T-cell (primary cell): ENCODE results near the gene STK32C. TPM values are rescaled to one million over a fixed set of nuclear protein-coding genes. Genes with fewer than 3 reads are reported as not detected.

Experiments
- ATAC-seq, 4 experiments: fragments of 200-7000 bp in 3 of 4; fragments of 150-1000 bp in 1 of 4; cut with Tn5 transposase; replicated peaks in 1 of 4; 1 replicate in 3 of 4; 2 replicates in 1 of 4; pipeline ENCODE4 v1.10.0; 2021; ENCODE audit warnings: moderate library complexity in 3 of 4, mild to moderate bottlenecking in 2 of 4, moderate number of reproducible peaks in 1 of 4
- CTCF ChIA-PET, 2 donors: fragments of 300-600 bp; sonication (Branson Sonifier 250); formaldehyde crosslinking; loops; one replicate each; lab custom pipeline; 2022; ENCODE audit warnings: antibody characterized with exemption in 2 of 2; lab: Charles Lee
- POLR2A ChIA-PET, 2 donors: fragments of 300-600 bp; sonication (Branson Sonifier 250); formaldehyde crosslinking; loops; one replicate each; lab custom pipeline; 2022; ENCODE audit warnings: antibody characterized with exemption in 2 of 2; lab: Charles Lee
- DNase-seq, 35 experiments: peaks; one replicate each; pipeline versions ENCODE4 v3.0.0 to v3.0.0-alpha.2; 2013 to 2023
- H3K27ac ChIP-seq: one replicate; pipeline ENCODE4 v1.5.1; 2013; ENCODE audit warnings: low read length
- H3K27me3 ChIP-seq, 2 experiments: replicated peaks in 1 of 2; 1 replicate in 1 of 2; 2 replicates in 1 of 2; pipeline versions ENCODE4 v1.6.1 to v1.7.0; 2013; ENCODE audit warnings: low read length in 1 of 2, mixed read lengths in 1 of 2; ENCODE audit not compliant: control insufficient read depth in 2 of 2, insufficient read depth in 2 of 2; ENCODE audit errors: extremely low read depth in 1 of 2
- H3K36me3 ChIP-seq, 2 donors: 1 replicate in 1 of 2; 2 replicates in 1 of 2; pipeline versions ENCODE4 v1.6.1 to v1.7.0; 2013; ENCODE audit warnings: low read length in 1 of 2; ENCODE audit not compliant: control insufficient read depth in 2 of 2, insufficient read depth in 1 of 2; ENCODE audit errors: extremely low read depth in 1 of 2
- H3K4me1 ChIP-seq, 2 experiments: 1 replicate in 1 of 2; 2 replicates in 1 of 2; pipeline versions ENCODE4 v1.6.1 to v1.7.0; 2013; ENCODE audit warnings: low read length in 2 of 2, mixed read lengths in 1 of 2; ENCODE audit not compliant: insufficient read depth in 2 of 2, control insufficient read depth in 1 of 2; ENCODE audit errors: extremely low read depth in 1 of 2
- H3K4me3 ChIP-seq, 2 donors: 1 replicate in 1 of 2; 2 replicates in 1 of 2; pipeline versions ENCODE4 v1.5.1 to v1.7.0; 2013; ENCODE audit warnings: mild to moderate bottlenecking in 2 of 2, low read length in 1 of 2, moderate library complexity in 1 of 2; ENCODE audit not compliant: control insufficient read depth in 1 of 2; ENCODE audit errors: extremely low read depth in 1 of 2
- H3K9me3 ChIP-seq: 2 replicates; pipeline ENCODE4 v1.7.0; 2013
- H3K27ac Mint-ChIP-seq, 2 donors: one replicate each; pipeline ENCODE4 v1.8.0; 2020 to 2021; ENCODE audit warnings: mild to moderate bottlenecking in 2 of 2, mixed read lengths in 2 of 2
- H3K27me3 Mint-ChIP-seq, 2 donors: one replicate each; pipeline ENCODE4 v1.8.0; 2021 to 2022; ENCODE audit warnings: mixed read lengths in 2 of 2
- H3K36me3 Mint-ChIP-seq: one replicate; pipeline ENCODE4 v1.8.0; 2021; ENCODE audit warnings: mixed read lengths
- H3K4me1 Mint-ChIP-seq, 3 donors: one replicate each; pipeline ENCODE4 v1.8.0; 2020 to 2022; ENCODE audit warnings: mixed read lengths in 3 of 3, mild to moderate bottlenecking in 1 of 3
- H3K4me3 Mint-ChIP-seq, 3 donors: one replicate each; pipeline ENCODE4 v1.8.0; 2020 to 2022; ENCODE audit warnings: mild to moderate bottlenecking in 3 of 3, mixed read lengths in 3 of 3, moderate library complexity in 3 of 3
- H3K9me3 Mint-ChIP-seq, 3 donors: one replicate each; pipeline ENCODE4 v1.8.0; 2020 to 2022; ENCODE audit warnings: mixed read lengths in 3 of 3
- WGBS: methylation state at CpG from one replicate; pipeline ENCODE4 v1.1.5; 2013; ENCODE audit warnings: missing lambda C conversion rate; ENCODE audit not compliant: insufficient coverage; 5-methylcytosine and 5-hydroxymethylcytosine counted together
- total RNA-seq, 35 experiments: library from RNA in 6 of 35; stranded (reverse) in 6 of 35; fragments of 120-200 nt in 1 of 35; gene quantifications; one replicate each; pipeline versions ENCODE4 v1.2.1 to v1.2.4 and lab custom pipeline; 2013 to 2026

Gene STK32C
- total RNA-seq, 5 donors from 2014 or later (not counting 1 experiment from before 2014, with no cell fraction given): 5.8 to 16.4 (median 12.2) TPM

GRCh38 chr10:132347931-132348267 is 40.1 kb upstream of the STK32C start:
- ChIA-PET POLR2A (interaction anchor here (0.6 kb wide), 2 partner anchors 10 to 28 kb away, joined by 6 to 10 read pairs; no protein-coding TSS in a partner anchor), CTCF (no interaction called here)
- Histone ChIP-seq H3K27ac (no peak overlapping the region), H3K4me3 (no peak overlapping the region), H3K9me3 (no peaks in the 10 kb centered on the region), H3K4me1 (peaks cover 0 to 2% of the 10 kb centered on the region in 2 experiments), H3K27me3 (no peaks in the 10 kb centered on the region), H3K36me3 (peaks cover 0 to 4% of the 10 kb centered on the region in 2 donors)
- Mint-ChIP-seq H3K27me3 (no peaks in the 10 kb centered on the region), H3K27ac (no peak overlapping the region), H3K4me3 (no peak overlapping the region), H3K9me3 (no peaks in the 10 kb centered on the region), H3K4me1 (peaks cover 0 to 3% (median 2%) of the 10 kb centered on the region in 3 donors), H3K36me3 (peaks cover 23% of the 10 kb centered on the region)
- ATAC-seq: no peak
- no peak for DNase-seq
- 97% methylated on average over 10 of the region's 13 CpGs for WGBS

DNA sequence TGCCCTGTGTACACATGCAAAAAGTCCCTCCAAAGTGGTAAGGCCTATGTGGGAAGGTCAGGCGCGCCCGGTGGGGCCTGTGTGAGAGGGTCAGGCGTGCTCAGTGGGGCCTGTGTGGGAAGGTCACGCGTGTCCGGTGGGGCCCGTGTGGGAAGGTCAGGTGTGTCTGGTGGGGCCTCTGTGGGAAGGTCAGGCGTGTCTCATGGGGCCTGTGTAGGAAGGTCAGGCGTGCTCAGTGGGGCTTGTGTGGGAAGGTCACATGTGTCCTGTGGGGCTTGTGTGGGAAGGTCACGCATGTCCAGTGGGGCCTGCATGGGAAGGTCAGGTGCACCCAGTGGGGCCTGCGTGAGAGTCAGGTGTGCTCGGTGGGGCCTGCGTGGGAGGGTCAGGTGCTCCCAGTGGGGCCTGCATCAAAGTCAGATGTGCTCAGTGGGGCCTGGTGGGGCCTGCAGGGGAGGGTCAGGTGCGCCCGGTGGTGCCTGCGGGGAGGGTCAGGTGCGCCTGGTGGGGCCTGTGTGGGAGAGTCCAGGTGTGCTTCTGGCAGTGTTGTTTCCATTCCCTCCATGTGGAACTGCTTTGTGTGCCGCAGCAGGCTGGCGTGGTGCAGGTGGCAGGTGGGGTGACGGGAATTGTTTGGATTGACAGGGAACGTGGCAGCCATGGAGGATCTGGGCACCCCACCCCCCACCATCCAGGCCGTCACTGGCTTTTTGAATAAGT is 39.6 kb upstream of the STK32C start:
- no peak overlapping the region for H3K4me3 ChIP-seq
- no peak for ATAC-seq
- no peak overlapping the region for H3K27ac ChIP-seq
- H3K4me1 ChIP-seq: no peaks in the 10 kb centered on the region
- Mint-ChIP-seq H3K4me1 (no peaks in the 10 kb centered on the region), H3K27ac (no peak overlapping the region), H3K27me3 (no peaks in the 10 kb centered on the region), H3K36me3 (peaks cover 26% of the 10 kb centered on the region), H3K4me3 (no peak overlapping the region), H3K9me3 (peaks cover 0 to 3% (median 2%) of the 10 kb centered on the region in 3 donors)
- whole genome bisulfite sequencing: 91% methylated on average over 18 of the region's 23 CpGs
- DNase-seq: no peak
- POLR2A ChIA-PET: no interaction called here
- peaks cover 0 to 4% of the 10 kb centered on the region in 2 donors for H3K36me3 ChIP-seq
- no peaks in the 10 kb centered on the region for H3K9me3 ChIP-seq
- CTCF ChIA-PET: no interaction called here
- no peaks in the 10 kb centered on the region for H3K27me3 ChIP-seq

- H3K27ac ChIP-seq: no peak overlapping the region
- no peaks in the 10 kb centered on the region for H3K27me3 Mint-ChIP-seq
- 91% methylated on average over 8 of the region's 9 CpGs for WGBS
- DNase-seq (no peak), ATAC-seq (no peak)
- ChIA-PET POLR2A (no interaction called here), CTCF (no interaction called here)
- H3K4me1 Mint-ChIP-seq: no peaks in the 10 kb centered on the region
- no peaks in the 10 kb centered on the region for H3K9me3 ChIP-seq
- peaks cover 0 to 4% of the 10 kb centered on the region in 2 donors for H3K36me3 ChIP-seq
- H3K4me3 Mint-ChIP-seq: no peak overlapping the region
- H3K9me3 Mint-ChIP-seq: peaks cover 0 to 4% (median 3%) of the 10 kb centered on the region in 3 donors
- H3K4me3 ChIP-seq: no peak overlapping the region
- H3K36me3 Mint-ChIP-seq: peaks cover 29% of the 10 kb centered on the region
- no peaks in the 10 kb centered on the region for H3K4me1 ChIP-seq
- H3K27me3 ChIP-seq: no peaks in the 10 kb centered on the region
- no peak overlapping the region for H3K27ac Mint-ChIP-seq
These were observed 39.1 kb upstream of the STK32C start for GRCh38 chr10:132346806-132347205.

DNA sequence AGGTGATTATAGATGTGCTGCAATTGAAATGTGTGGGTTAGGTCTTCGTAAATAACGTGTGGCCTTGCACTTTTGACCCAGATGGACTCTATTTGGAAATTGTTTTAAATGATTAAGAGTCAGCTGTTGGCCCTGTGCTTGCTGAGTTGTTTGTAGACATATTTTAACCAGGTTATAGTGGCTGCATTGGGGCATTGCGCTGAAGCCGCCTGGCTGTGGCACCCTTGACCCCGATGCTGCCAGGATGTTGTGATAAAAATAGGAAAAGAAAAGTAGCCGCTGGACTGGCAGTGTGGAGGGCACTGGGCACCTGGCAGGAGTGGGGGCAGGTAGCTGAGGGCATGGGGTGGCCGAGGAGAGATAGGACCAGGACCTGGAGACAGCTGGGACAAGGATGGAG is 37.6 kb upstream of the STK32C start:
- DNase-seq: no peak
- 87% methylated on average over 7 of the region's 7 CpGs for WGBS
- ChIA-PET CTCF (no interaction called here), POLR2A (no interaction called here)
- Histone ChIP-seq H3K27me3 (no peaks in the 10 kb centered on the region), H3K4me1 (no peaks in the 10 kb centered on the region), H3K27ac (no peak overlapping the region), H3K9me3 (no peaks in the 10 kb centered on the region), H3K4me3 (no peak overlapping the region), H3K36me3 (peaks cover 0 to 4% of the 10 kb centered on the region in 2 donors)
- no peak overlapping the region for H3K27ac Mint-ChIP-seq
- no peaks in the 10 kb centered on the region for H3K27me3 Mint-ChIP-seq
- peaks cover 35% of the 10 kb centered on the region for H3K36me3 Mint-ChIP-seq
- H3K4me1 Mint-ChIP-seq: no peaks in the 10 kb centered on the region
- peaks cover 0 to 4% (median 3%) of the 10 kb centered on the region in 3 donors for H3K9me3 Mint-ChIP-seq
- ATAC-seq: no peak
- no peak overlapping the region for H3K4me3 Mint-ChIP-seq

GRCh38 chr10:132344386-132344785 is 36.6 kb upstream of the STK32C start:
- no peak overlapping the region for H3K4me3 ChIP-seq
- no peak for ATAC-seq
- H3K36me3 ChIP-seq: peaks cover 0 to 4% of the 10 kb centered on the region in 2 donors
- H3K27ac Mint-ChIP-seq: no peak overlapping the region
- H3K4me1 Mint-ChIP-seq: no peaks in the 10 kb centered on the region
- no CpG with 5 or more reads among the region's 6 CpGs for WGBS
- CTCF ChIA-PET: no interaction called here
- H3K4me1 ChIP-seq: no peaks in the 10 kb centered on the region
- POLR2A ChIA-PET: no interaction called here
- peaks cover 0 to 4% (median 3%) of the 10 kb centered on the region in 3 donors for H3K9me3 Mint-ChIP-seq
- no peaks in the 10 kb centered on the region for H3K9me3 ChIP-seq
- no peak for DNase-seq
- H3K27me3 Mint-ChIP-seq: no peaks in the 10 kb centered on the region
- no peak overlapping the region for H3K27ac ChIP-seq
- H3K4me3 Mint-ChIP-seq: no peak overlapping the region
- H3K36me3 Mint-ChIP-seq: peaks cover 39% of the 10 kb centered on the region
- H3K27me3 ChIP-seq: no peaks in the 10 kb centered on the region

DNA sequence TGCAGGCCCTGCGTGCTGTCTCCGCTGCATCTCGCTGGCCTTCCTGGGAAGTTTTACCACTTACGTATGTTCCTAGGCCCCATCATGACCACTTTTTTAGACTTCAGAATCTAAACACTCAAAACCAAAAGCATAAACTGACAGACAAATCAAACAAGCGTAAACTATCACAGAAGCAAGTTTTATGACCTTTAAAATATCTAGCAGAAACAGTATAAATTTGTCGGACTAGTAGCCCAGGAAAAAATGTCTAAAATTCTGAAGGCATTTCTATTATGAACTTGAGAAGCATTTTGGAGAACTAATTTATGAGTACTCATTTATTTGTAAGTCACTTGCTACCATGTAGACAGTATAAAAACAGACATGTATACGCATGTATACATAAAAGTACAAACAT is 34.8 kb upstream of the STK32C start:
- peaks cover 0 to 4% (median 3%) of the 10 kb centered on the region in 3 donors for H3K9me3 Mint-ChIP-seq
- H3K4me1 Mint-ChIP-seq: peaks cover 1 to 2% (median 2%) of the 10 kb centered on the region in 3 donors
- no peaks in the 10 kb centered on the region for H3K36me3 ChIP-seq
- H3K36me3 Mint-ChIP-seq: peaks cover 39% of the 10 kb centered on the region
- H3K4me1 ChIP-seq: peaks cover 0 to under 1% of the 10 kb centered on the region in 2 experiments
- no peaks in the 10 kb centered on the region for H3K27me3 ChIP-seq
- H3K27me3 Mint-ChIP-seq: no peaks in the 10 kb centered on the region
- H3K27ac Mint-ChIP-seq: no peak overlapping the region
- H3K27ac ChIP-seq: no peak overlapping the region
- ATAC-seq: no peak
- no peak for DNase-seq
- CTCF ChIA-PET: no interaction called here
- 100% methylated on average over 4 of the region's 7 CpGs for WGBS
- POLR2A ChIA-PET: no interaction called here
- no peak overlapping the region for H3K4me3 ChIP-seq
- H3K4me3 Mint-ChIP-seq: no peak overlapping the region
- no peaks in the 10 kb centered on the region for H3K9me3 ChIP-seq
